K562 (cell line): Measurements from ENCODE around the gene SGMS1. TPM values are rescaled to one million over a fixed set of nuclear protein-coding genes. Genes with fewer than 3 reads are reported as not detected.
A peak's percentile ranks its signal among the peaks of the same experiment; 100 is the strongest.

ENCODE experiments used
- FOXM1 ChIP-seq, 2 experiments: fragments of 450-650 bp in 1 of 2; sonication (generic) in 1 of 2; formaldehyde crosslinking in 1 of 2; IDR thresholded peaks; 2 replicates each; pipeline versions ENCODE4 v1.6.1 to v1.9.0; 2017 to 2022; ENCODE audit warnings: low read depth in 2 of 2, mild to moderate bottlenecking in 2 of 2, missing genetic modification reagents in 1 of 2, moderate library complexity in 1 of 2
- GTF2A2 ChIP-seq: IDR thresholded peaks from 2 replicates; pipeline ENCODE4 v1.6.1; 2016; ENCODE audit warnings: mild to moderate bottlenecking, missing genetic modification characterization, missing compliant biosample characterization
- MCM5 ChIP-seq: fragments of 450-650 bp; IDR thresholded peaks from 2 replicates; pipeline ENCODE4 v1.6.1; 2016; ENCODE audit warnings: low read depth
- SMC3 ChIP-seq: conservative IDR thresholded peaks from 2 replicates; pipeline ENCODE4 v1.6.1; 2011; ENCODE audit warnings: low read depth, low read length, improper control_type of control experiment; ENCODE audit not compliant: insufficient read depth
- TAF9B ChIP-seq: fragments of 450-650 bp; IDR thresholded peaks from 2 replicates; pipeline ENCODE4 v1.6.1; 2018; ENCODE audit warnings: mild to moderate bottlenecking; ENCODE audit not compliant: partially characterized antibody
- XRCC3 ChIP-seq: fragments of 450-650 bp; IDR thresholded peaks from 2 replicates; pipeline ENCODE4 v1.6.1; 2017; ENCODE audit warnings: mild to moderate bottlenecking, moderate library complexity
- ZFP1 ChIP-seq: fragments of 450-650 bp; formaldehyde crosslinking; IDR thresholded peaks from 2 replicates; pipeline ENCODE4 v1.4.0; 2020; ENCODE audit warnings: mild to moderate bottlenecking, mixed read lengths
- polyA plus RNA-seq, 8 experiments: library from polyadenylated mRNA; depleted of rRNA in 4 of 8; stranded (reverse) in 5 of 8; unstranded in 3 of 8; fragments of >200 nt; fragmentation: Nextera tagmentation in 2 of 8; fragmentation: Illumina TruSeq in 1 of 8; extraction: Ambion mirVana in 2 of 8; extraction: Trizol in 1 of 8; gene quantifications; 2 replicates each; pipeline versions ENCODE4 v1.2.1 to v1.2.3, GENCODE V29; 2011 to 2014; ENCODE audit warnings: inconsistent platforms in 1 of 8, missing spikeins in 1 of 8
- total RNA-seq, 7 experiments: library from RNA; depleted of rRNA in 6 of 7; stranded (reverse); fragments of >200 nt in 6 of 7; fragmentation: Illumina TruSeq in 2 of 7; extraction: Trizol in 2 of 7; gene quantifications; 2 replicates each; pipeline versions ENCODE4 v1.2.1 to v1.2.3, GENCODE V29; 2011 to 2021; ENCODE audit warnings: low replicate concordance in 1 of 7
- TF ChIP-seq, protein P1 (sequence below), 2 experiments: IDR thresholded peaks; 2 replicates each; pipeline ENCODE4 v1.6.1; 2012; ENCODE audit warnings: improper control_type of control experiment in 2 of 2, low read depth in 2 of 2, low read length in 2 of 2, borderline replicate concordance in 1 of 2
- TF ChIP-seq, protein P2 (sequence below): fragments of 250-450 bp; sonication (Bioruptor Pico); IDR thresholded peaks from 2 replicates; pipeline ENCODE4 v1.8.0; 2022; ENCODE audit warnings: moderate library complexity, mild to moderate bottlenecking, inconsistent platforms
- TF ChIP-seq, protein P3 (sequence below), 2 experiments: fragments of 450-650 bp; IDR thresholded peaks; 2 replicates each; pipeline ENCODE4 v1.6.1; 2016; ENCODE audit warnings: mild to moderate bottlenecking in 2 of 2, borderline replicate concordance in 1 of 2, low read depth in 1 of 2, moderate library complexity in 1 of 2
- TF ChIP-seq, protein P4 (sequence below): fragments of 450-650 bp; IDR thresholded peaks from 2 replicates; pipeline ENCODE4 v1.6.1; 2016; ENCODE audit warnings: antibody characterized with exemption

Gene SGMS1
- total and polyA plus RNA-seq, 9 of the 15 experiments (the other 6 are each of a cell fraction or from before 2014, with no cell fraction given), result 22.6 to 232 (median 82.2) TPM

GRCh38 chr10:50554995-50555568 is 68.7 kb downstream of the SGMS1 start (continued):
- TF ChIP-seq GTF2A2 (tag) (no peak), XRCC3 (no peak), TAF9B (peak; percentile 46), FOXM1 (IDR thresholded peaks at IDR 0.05; ENCODE audit: low read depth) (peak; percentile 70), FOXM1 (CRISPR knock-in tag; IDR thresholded peaks at IDR 0.05; ENCODE audit: low read depth) (no peak), ZFP1 (CRISPR knock-in tag) (no peak), SMC3 (peak; percentile 33; the same call in 1 of the 2 replicates), MCM5 (no peak)
- TF ChIP-seq, protein P1, sequence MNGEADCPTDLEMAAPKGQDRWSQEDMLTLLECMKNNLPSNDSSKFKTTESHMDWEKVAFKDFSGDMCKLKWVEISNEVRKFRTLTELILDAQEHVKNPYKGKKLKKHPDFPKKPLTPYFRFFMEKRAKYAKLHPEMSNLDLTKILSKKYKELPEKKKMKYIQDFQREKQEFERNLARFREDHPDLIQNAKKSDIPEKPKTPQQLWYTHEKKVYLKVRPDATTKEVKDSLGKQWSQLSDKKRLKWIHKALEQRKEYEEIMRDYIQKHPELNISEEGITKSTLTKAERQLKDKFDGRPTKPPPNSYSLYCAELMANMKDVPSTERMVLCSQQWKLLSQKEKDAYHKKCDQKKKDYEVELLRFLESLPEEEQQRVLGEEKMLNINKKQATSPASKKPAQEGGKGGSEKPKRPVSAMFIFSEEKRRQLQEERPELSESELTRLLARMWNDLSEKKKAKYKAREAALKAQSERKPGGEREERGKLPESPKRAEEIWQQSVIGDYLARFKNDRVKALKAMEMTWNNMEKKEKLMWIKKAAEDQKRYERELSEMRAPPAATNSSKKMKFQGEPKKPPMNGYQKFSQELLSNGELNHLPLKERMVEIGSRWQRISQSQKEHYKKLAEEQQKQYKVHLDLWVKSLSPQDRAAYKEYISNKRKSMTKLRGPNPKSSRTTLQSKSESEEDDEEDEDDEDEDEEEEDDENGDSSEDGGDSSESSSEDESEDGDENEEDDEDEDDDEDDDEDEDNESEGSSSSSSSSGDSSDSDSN (IDR thresholded peaks at IDR 0.05; ENCODE audit: borderline replicate concordance in 1 of 2, low read depth in 2 of 2, low read length in 2 of 2), result no peak; a peak in 1 of 4 replicates
- TF ChIP-seq, protein P2, sequence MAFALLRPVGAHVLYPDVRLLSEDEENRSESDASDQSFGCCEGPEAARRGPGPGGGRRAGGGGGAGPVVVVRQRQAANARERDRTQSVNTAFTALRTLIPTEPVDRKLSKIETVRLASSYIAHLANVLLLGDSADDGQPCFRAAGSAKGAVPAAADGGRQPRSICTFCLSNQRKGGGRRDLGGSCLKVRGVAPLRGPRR (CRISPR knock-in tag), result no peak
- TF ChIP-seq, protein P3, sequence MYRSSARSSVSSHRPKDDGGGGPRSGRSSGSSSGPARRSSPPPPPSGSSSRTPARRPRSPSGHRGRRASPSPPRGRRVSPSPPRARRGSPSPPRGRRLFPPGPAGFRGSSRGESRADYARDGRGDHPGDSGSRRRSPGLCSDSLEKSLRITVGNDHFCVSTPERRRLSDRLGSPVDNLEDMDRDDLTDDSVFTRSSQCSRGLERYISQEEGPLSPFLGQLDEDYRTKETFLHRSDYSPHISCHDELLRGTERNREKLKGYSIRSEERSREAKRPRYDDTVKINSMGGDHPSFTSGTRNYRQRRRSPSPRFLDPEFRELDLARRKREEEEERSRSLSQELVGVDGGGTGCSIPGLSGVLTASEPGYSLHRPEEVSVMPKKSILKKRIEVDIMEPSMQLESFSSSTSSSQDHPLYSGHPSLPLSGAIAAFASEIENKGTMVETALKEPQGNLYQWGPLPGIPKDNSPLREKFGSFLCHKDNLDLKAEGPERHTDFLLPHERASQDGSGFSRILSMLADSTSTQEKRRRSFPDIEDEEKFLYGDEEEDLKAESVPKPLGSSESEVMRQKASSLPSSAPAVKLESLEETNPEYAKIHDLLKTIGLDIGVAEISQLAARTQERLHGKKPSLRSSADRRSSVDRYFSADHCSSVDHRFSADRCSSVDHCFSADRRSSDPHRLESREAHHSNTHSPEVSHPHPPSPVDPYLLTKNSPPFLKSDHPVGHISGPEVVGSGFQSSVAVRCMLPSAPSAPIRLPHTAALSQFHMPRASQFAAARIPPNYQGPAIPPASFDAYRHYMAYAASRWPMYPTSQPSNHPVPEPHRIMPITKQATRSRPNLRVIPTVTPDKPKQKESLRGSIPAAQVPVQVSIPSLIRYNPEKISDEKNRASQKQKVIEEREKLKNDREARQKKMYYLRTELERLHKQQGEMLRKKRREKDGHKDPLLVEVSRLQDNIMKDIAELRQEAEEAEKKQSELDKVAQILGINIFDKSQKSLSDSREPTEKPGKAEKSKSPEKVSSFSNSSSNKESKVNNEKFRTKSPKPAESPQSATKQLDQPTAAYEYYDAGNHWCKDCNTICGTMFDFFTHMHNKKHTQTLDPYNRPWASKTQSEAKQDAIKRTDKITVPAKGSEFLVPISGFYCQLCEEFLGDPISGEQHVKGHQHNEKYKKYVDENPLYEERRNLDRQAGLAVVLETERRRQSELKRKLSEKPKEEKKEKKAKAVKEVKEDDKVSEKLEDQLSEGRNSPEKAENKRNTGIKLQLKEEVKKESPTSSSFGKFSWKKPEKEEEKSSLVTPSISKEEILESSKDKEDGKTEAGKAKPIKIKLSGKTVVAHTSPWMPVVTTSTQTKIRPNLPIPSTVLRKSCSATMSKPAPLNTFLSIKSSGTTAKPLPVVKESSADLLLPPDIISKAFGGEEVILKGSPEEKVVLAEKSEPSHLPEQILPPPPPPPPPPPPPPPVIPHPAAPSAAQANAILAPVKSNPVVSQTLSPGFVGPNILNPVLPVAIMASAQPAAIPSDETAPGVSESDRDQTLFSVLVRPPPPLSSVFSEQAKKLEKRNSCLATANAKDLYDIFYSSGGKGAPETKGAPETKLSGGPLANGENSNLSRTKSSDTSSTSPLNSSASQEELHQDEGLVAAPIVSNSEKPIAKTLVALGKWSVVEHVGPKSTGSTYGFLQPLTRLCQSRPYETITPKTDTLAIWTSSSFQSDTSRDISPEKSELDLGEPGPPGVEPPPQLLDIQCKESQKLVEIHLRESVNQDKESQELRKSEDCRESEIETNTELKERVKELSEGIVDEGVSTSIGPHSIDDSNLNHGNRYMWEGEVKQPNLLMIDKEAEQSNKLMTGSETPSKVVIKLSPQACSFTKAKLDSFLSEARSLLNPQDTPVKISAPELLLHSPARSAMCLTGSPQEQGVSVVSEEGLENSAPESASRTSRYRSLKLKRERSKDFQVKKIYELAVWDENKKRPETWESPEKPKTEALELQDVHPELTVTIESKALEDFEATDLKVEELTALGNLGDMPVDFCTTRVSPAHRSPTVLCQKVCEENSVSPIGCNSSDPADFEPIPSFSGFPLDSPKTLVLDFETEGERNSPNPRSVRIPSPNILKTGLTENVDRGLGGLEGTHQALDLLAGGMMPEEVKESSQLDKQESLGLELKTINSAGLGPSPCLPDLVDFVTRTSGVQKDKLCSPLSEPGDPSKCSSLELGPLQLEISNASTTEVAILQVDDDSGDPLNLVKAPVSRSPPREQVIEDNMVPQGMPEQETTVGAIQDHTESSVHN (IDR thresholded peaks at IDR 0.05; ENCODE audit: borderline replicate concordance in 1 of 2, low read depth in 1 of 2), result no peak
- TF ChIP-seq, protein P4, sequence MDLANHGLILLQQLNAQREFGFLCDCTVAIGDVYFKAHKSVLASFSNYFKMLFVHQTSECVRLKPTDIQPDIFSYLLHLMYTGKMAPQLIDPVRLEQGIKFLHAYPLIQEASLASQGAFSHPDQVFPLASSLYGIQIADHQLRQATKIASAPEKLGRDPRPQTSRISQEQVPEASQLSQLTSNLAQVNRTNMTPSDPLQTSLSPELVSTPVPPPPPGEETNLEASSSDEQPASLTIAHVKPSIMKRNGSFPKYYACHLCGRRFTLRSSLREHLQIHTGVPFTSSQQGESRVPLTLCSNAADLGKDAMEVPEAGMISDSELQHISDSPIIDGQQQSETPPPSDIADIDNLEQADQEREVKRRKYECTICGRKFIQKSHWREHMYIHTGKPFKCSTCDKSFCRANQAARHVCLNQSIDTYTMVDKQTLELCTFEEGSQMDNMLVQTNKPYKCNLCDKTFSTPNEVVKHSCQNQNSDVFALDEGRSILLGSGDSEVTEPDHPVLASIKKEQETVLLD, result no peak
